Measurements from ENCODE around the gene DLX4. TPM values are rescaled to one million over a fixed set of nuclear protein-coding genes. Genes with fewer than 3 reads are reported as not detected.

DLX4 gene
- total RNA-seq, 1 donor from 2014 or later: 0.12 TPM

DNA sequence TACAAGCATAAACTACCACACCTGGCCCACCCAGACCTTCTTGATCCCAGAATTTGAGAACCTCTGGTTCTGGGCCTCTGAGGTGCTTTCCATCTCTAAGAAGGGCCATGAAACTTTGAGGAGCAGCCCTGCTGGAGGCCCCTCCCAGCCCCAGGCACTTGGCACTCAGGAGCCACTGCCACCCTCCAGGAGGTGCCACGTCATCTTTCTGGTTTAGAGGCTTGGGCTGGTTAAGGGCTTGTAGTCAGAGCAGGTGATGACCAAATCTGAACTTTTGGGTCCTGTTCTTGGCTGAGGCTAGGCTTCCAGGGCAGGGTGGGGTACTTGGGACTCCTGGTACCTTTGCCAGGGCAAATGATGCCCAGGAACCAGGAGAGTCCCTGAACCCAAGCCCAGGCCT is 13.8 kb upstream of the DLX4 start:
- Mint-ChIP-seq H3K36me3 (ENCODE audit: low read depth) (no peaks in the 10 kb centered on the region), H3K4me3 (ENCODE audit: unreplicated experiment) (no peak overlapping the region), H3K27me3 (ENCODE audit: low read depth) (peaks cover 34% of the 10 kb centered on the region), H3K27ac (ENCODE audit: unreplicated experiment) (no peak overlapping the region), H3K4me1 (ENCODE audit: low read depth) (peaks cover 14% of the 10 kb centered on the region), H3K9me3 (ENCODE audit: low read depth) (no peaks in the 10 kb centered on the region)
- TF ChIP-seq, protein P1, sequence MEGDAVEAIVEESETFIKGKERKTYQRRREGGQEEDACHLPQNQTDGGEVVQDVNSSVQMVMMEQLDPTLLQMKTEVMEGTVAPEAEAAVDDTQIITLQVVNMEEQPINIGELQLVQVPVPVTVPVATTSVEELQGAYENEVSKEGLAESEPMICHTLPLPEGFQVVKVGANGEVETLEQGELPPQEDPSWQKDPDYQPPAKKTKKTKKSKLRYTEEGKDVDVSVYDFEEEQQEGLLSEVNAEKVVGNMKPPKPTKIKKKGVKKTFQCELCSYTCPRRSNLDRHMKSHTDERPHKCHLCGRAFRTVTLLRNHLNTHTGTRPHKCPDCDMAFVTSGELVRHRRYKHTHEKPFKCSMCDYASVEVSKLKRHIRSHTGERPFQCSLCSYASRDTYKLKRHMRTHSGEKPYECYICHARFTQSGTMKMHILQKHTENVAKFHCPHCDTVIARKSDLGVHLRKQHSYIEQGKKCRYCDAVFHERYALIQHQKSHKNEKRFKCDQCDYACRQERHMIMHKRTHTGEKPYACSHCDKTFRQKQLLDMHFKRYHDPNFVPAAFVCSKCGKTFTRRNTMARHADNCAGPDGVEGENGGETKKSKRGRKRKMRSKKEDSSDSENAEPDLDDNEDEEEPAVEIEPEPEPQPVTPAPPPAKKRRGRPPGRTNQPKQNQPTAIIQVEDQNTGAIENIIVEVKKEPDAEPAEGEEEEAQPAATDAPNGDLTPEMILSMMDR (IDR thresholded peaks at IDR 0.05): no peak
- no peak for DNase-seq (ENCODE audit: low spot score)

DNA sequence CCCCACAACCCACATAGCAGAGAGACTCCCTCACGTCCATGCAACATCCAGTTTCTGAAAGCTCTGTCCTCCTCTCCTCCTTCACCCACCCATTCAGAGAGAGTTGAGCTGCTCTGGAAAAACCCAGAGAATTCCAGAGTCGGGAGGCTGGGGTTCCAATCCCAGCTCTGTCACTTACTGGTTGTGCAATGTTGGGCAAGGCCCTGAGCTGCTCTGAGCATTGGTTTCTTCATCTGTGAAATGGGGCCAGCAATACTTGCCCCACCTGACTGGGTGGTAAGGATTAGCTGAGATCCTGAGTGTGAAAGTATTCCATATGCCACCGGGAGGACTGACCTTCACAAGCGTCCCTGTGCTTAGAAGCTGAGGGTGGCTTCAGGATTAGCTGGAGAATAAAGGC is 12.2 kb upstream of the DLX4 start:
- no peaks in the 10 kb centered on the region for H3K36me3 Mint-ChIP-seq (ENCODE audit: low read depth)
- H3K9me3 Mint-ChIP-seq (ENCODE audit: low read depth): no peaks in the 10 kb centered on the region
- DNase-seq (ENCODE audit: low spot score): no peak
- TF ChIP-seq, protein P1 (IDR thresholded peaks at IDR 0.05): no peak
- H3K27me3 Mint-ChIP-seq (ENCODE audit: low read depth): peaks cover 36% of the 10 kb centered on the region
- H3K4me3 Mint-ChIP-seq (ENCODE audit: unreplicated experiment): no peak overlapping the region
- no peak overlapping the region for H3K27ac Mint-ChIP-seq (ENCODE audit: unreplicated experiment)
- H3K4me1 Mint-ChIP-seq (ENCODE audit: low read depth): peaks cover 11% of the 10 kb centered on the region

DNA sequence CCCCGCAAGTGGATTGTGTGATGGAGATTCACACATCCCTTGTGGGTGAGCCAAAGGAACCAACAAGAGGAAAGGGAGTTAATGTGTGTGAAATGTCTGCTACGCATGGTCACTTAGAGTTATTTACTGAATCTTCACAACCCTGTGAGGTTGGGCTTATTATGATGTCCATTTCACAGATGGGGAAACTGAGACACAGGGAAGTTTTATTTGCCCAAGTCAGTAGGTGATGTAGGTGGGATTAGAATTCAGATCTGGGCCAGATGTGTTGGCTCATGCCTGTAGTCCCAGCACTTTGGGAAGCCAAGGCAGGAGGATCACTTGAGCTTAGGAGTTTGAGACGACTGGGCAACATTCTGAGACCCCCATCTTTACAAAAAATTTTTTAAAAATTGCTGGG is 11.6 kb upstream of the DLX4 start:
- H3K9me3 Mint-ChIP-seq (ENCODE audit: low read depth): no peaks in the 10 kb centered on the region
- H3K36me3 Mint-ChIP-seq (ENCODE audit: low read depth): no peaks in the 10 kb centered on the region
- no peak overlapping the region for H3K27ac Mint-ChIP-seq (ENCODE audit: unreplicated experiment)
- no peak overlapping the region for H3K4me3 Mint-ChIP-seq (ENCODE audit: unreplicated experiment)
- TF ChIP-seq, protein P1 (IDR thresholded peaks at IDR 0.05): no peak
- H3K4me1 Mint-ChIP-seq (ENCODE audit: low read depth): peaks cover 6% of the 10 kb centered on the region
- H3K27me3 Mint-ChIP-seq (ENCODE audit: low read depth): peaks cover 36% of the 10 kb centered on the region
- no peak for DNase-seq (ENCODE audit: low spot score)

DNA sequence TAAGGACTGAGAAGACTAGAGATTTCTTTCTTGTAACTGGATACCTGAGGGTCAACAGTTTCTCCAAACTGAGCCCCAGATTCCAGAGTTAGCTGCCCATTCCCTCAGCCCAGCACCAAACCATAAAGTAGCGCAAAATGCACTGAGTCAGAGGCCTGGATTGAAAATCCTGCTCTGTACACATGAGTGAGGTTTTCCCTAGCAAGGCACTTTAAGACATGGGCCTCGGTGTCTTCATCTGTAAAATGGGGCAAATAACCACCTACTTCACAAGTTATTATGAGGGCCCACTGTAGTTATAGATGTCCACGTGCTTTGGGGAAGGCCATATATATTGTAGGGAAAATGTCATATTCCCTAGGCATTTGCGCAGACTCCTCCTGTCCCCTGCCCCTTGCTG is 10.3 kb upstream of the DLX4 start:
- TF ChIP-seq, protein P1 (IDR thresholded peaks at IDR 0.05): no peak
- Mint-ChIP-seq H3K27ac (ENCODE audit: unreplicated experiment) (no peak overlapping the region), H3K4me1 (ENCODE audit: low read depth) (peaks cover 5% of the 10 kb centered on the region), H3K9me3 (ENCODE audit: low read depth) (no peaks in the 10 kb centered on the region), H3K36me3 (ENCODE audit: low read depth) (peaks cover 2% of the 10 kb centered on the region), H3K27me3 (ENCODE audit: low read depth) (peaks cover 40% of the 10 kb centered on the region), H3K4me3 (ENCODE audit: unreplicated experiment) (no peak overlapping the region)
- DNase-seq (ENCODE audit: low spot score): no peak

DNA sequence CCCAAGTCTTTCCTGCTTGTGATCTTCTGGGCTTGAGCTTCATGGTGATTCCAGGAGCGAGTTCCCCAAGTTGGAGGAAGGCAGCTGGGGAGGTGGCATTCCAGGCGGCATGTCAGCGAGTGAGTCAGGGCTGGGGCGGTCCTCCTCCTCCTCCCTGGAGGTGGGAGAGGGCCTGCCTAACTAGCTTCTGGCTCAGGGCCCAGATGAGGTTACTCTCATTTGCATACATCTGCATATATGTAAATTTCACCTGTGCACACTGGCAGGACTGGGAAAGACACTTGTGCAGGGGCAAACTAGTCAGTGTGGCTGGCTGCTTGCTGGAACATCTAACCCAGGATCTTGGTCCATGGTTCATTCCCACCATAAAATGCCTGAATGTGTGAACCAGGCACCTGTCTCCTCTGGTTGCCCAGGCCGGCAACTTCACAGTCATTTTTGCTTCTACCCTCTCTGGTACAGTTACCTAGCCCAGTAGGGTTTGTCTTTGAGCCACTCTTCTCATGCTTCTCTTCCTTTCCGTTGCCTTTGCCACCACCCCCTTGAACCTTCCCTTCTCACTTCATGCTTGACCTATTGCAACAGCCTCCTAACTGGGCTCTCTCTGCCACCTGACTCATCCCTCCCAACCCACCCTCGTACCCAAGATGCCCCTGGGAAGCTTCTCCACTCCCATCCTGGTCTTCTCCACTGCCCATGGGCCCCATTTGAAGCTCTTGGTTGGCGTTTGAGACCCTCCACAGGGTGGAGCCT is 9.6 kb upstream of the DLX4 start:
- peaks cover 4% of the 10 kb centered on the region for H3K36me3 Mint-ChIP-seq (ENCODE audit: low read depth)
- peaks cover 11% of the 10 kb centered on the region for H3K4me1 Mint-ChIP-seq (ENCODE audit: low read depth)
- TF ChIP-seq, protein P1 (IDR thresholded peaks at IDR 0.05): no peak
- peaks cover 45% of the 10 kb centered on the region for H3K27me3 Mint-ChIP-seq (ENCODE audit: low read depth)
- H3K9me3 Mint-ChIP-seq (ENCODE audit: low read depth): no peaks in the 10 kb centered on the region
- no peak for DNase-seq (ENCODE audit: low spot score)
- no peak overlapping the region for H3K4me3 Mint-ChIP-seq (ENCODE audit: unreplicated experiment)
- H3K27ac Mint-ChIP-seq (ENCODE audit: unreplicated experiment): no peak overlapping the region

All from chondrocyte (in vitro differentiated cells).